IMR-90 (cell line): Measurements from ENCODE around the gene ZNF775. TPM values are rescaled to one million over a fixed set of nuclear protein-coding genes. Genes with fewer than 3 reads are reported as not detected.

Source experiments
- ATAC-seq: fragments of 200-7000 bp; cut with Tn5 transposase; 2 replicates; pipeline ENCODE4 v1.9.1; 2020; ENCODE audit warnings: low read depth, mild to moderate bottlenecking, moderate library complexity
- BruUV-seq: library from RNA; stranded (reverse); fragments of 400-500 nt; replicated peaks from 2 replicates; lab custom pipeline; 2021; lab: Mats Ljungman, UMichigan
- CTCF ChIA-PET: fragments of 300-600 bp; formaldehyde crosslinking; extraction: SDS; loops from one replicate; lab custom pipeline; 2021; ENCODE audit warnings: antibody characterized with exemption; lab: Yijun Ruan, JAX
- POLR2A ChIA-PET: fragments of 300-600 bp; sonication (Branson Sonifier 250); formaldehyde crosslinking; loops from one replicate; lab custom pipeline; 2022; ENCODE audit warnings: antibody characterized with exemption; ENCODE audit not compliant: unreplicated experiment; lab: Charles Lee
- DNase-seq: peaks from one replicate; pipeline ENCODE4 v3.0.0; 2013
- H2AFZ ChIP-seq: replicated peaks from 2 replicates; pipeline ENCODE3; 2013; ENCODE audit warnings: low read length, mild to moderate bottlenecking; ENCODE audit not compliant: poor library complexity
- H2AK5ac ChIP-seq: 2 replicates; pipeline ENCODE4 v1.6.1; 2013; ENCODE audit warnings: low read depth, low read length, inconsistent platforms
- H2AK9ac ChIP-seq: replicated peaks from 2 replicates; pipeline ENCODE3; 2013; ENCODE audit warnings: mild to moderate bottlenecking, low read depth, low read length, moderate library complexity; ENCODE audit not compliant: poor library complexity
- H2BK120ac ChIP-seq: 2 replicates; pipeline ENCODE4 v1.6.1; 2013; ENCODE audit warnings: low read depth, low read length, inconsistent platforms
- H2BK15ac ChIP-seq: 3 replicates; pipeline ENCODE4 v1.6.1; 2013; ENCODE audit warnings: low read depth, low read length, inconsistent platforms
- H2BK20ac ChIP-seq: 2 replicates; pipeline ENCODE4 v1.6.1; 2013; ENCODE audit warnings: low read depth, mild to moderate bottlenecking, inconsistent platforms, low read length, moderate library complexity
- H2BK5ac ChIP-seq: 2 replicates; pipeline ENCODE4 v1.6.1; 2013; ENCODE audit warnings: mild to moderate bottlenecking, low read depth, low read length, inconsistent platforms; ENCODE audit not compliant: poor library complexity, severe bottlenecking
- H3K14ac ChIP-seq: replicated peaks from 2 replicates; pipeline ENCODE4 v1.6.1; 2013; ENCODE audit warnings: low read depth, low read length, inconsistent platforms
- H3K18ac ChIP-seq: 2 replicates; pipeline ENCODE4 v1.6.1; 2013; ENCODE audit warnings: low read depth, low read length, control low read depth
- H3K23ac ChIP-seq: 2 replicates; pipeline ENCODE4 v1.6.1; 2013; ENCODE audit warnings: low read depth, low read length, inconsistent platforms
- H3K27ac ChIP-seq: 2 replicates; pipeline ENCODE4 v1.5.1; 2013; ENCODE audit warnings: mild to moderate bottlenecking, control low read depth, low read length; ENCODE audit not compliant: insufficient read depth
- H3K27me3 ChIP-seq: 2 replicates; pipeline ENCODE4 v1.6.1; 2013; ENCODE audit warnings: low read length; ENCODE audit not compliant: control insufficient read depth, insufficient read depth
- H3K36me3 ChIP-seq: 2 replicates; pipeline ENCODE4 v1.6.1; 2013; ENCODE audit warnings: low read length, mixed read lengths; ENCODE audit not compliant: control insufficient read depth, insufficient read depth
- H3K4ac ChIP-seq: 2 replicates; pipeline ENCODE4 v1.6.1; 2013; ENCODE audit warnings: low read depth, low read length, inconsistent platforms
- H3K4me1 ChIP-seq: 2 replicates; pipeline ENCODE4 v1.6.1; 2013; ENCODE audit warnings: low read length, mixed read lengths; ENCODE audit not compliant: control insufficient read depth, insufficient read depth
- H3K4me2 ChIP-seq: 2 replicates; pipeline ENCODE4 v1.6.1; 2013; ENCODE audit warnings: low read depth, mild to moderate bottlenecking, control low read depth, low read length, moderate library complexity
- H3K4me3 ChIP-seq: 2 replicates; pipeline ENCODE4 v1.5.1; 2013; ENCODE audit warnings: low read depth, mild to moderate bottlenecking, control low read depth, low read length, moderate library complexity; ENCODE audit not compliant: insufficient read depth
- H3K56ac ChIP-seq: 2 replicates; pipeline ENCODE4 v1.6.1; 2013; ENCODE audit warnings: low read length, inconsistent platforms; ENCODE audit not compliant: insufficient read depth; ENCODE audit errors: extremely low read depth
- H3K79me1 ChIP-seq, 2 experiments: 2 replicates each; pipeline ENCODE4 v1.6.1; 2013; ENCODE audit warnings: low read length in 2 of 2, inconsistent platforms in 1 of 2, low read depth in 1 of 2
- H3K9ac ChIP-seq: 2 replicates; pipeline ENCODE4 v1.6.1; 2013; ENCODE audit warnings: low read depth, low read length, control low read depth
- H3K9me1 ChIP-seq: 2 replicates; pipeline ENCODE4 v1.6.1; 2013; ENCODE audit warnings: low read length, inconsistent platforms; ENCODE audit not compliant: insufficient read depth
- H3K9me3 ChIP-seq: 2 replicates; pipeline ENCODE4 v1.6.1; 2013; ENCODE audit warnings: low read length; ENCODE audit not compliant: control insufficient read depth, insufficient read depth
- H4K20me1 ChIP-seq: 2 replicates; pipeline ENCODE4 v1.6.1; 2013; ENCODE audit warnings: low read length, inconsistent platforms; ENCODE audit not compliant: insufficient read depth
- H4K5ac ChIP-seq: 2 replicates; pipeline ENCODE4 v1.6.1; 2013; ENCODE audit warnings: mild to moderate bottlenecking, low read depth, low read length, control low read depth
- H4K8ac ChIP-seq, 2 experiments: 2 replicates each; pipeline ENCODE4 v1.6.1; 2013; ENCODE audit warnings: low read depth in 2 of 2, low read length in 2 of 2, control low read depth in 1 of 2, inconsistent platforms in 1 of 2
- H4K91ac ChIP-seq: 2 replicates; pipeline ENCODE4 v1.6.1; 2013; ENCODE audit warnings: low read depth, low read length, inconsistent platforms; ENCODE audit not compliant: insufficient read depth
- BHLHE40 ChIP-seq: fragments of 150-350 bp; IDR thresholded peaks from 2 replicates; pipeline ENCODE4 v1.6.1; 2016; ENCODE audit warnings: mild to moderate bottlenecking, low read depth, low read length
- CEBPB ChIP-seq: IDR thresholded peaks from 2 replicates; pipeline ENCODE4 v1.6.1; 2012; ENCODE audit warnings: low read depth, low read length, improper control_type of control experiment
- CHD1 ChIP-seq: IDR thresholded peaks from 2 replicates; pipeline ENCODE4 v1.6.1; 2012; ENCODE audit warnings: low read depth, low read length, improper control_type of control experiment
- MAFK ChIP-seq: IDR thresholded peaks from 2 replicates; pipeline ENCODE4 v1.6.1; 2012; ENCODE audit warnings: low read depth, low read length, improper control_type of control experiment
- dilution Hi-C: fragments of 300-500 bp; cut with HindIII; formaldehyde crosslinking; loops from one replicate; pipeline ENCODE4 v1.14.3; 2018; ENCODE audit warnings: low sequenced_read_pairs; ENCODE audit not compliant: unreplicated experiment
- in situ Hi-C: fragments of 300-500 bp; cut with MboI; formaldehyde crosslinking; loops from 3 replicates; pipeline ENCODE4 v1.14.3; 2019; ENCODE audit warnings: low sequenced_read_pairs, inconsistent platforms, mixed read lengths
- intact Hi-C: fragments of 100-400 bp; cut with micrococcal nuclease; formaldehyde crosslinking; loops from 2 replicates; pipeline ENCODE4 v1.10.0; 2022
- polyA plus RNA-seq, 3 experiments: library from polyadenylated mRNA; depleted of rRNA; stranded (reverse); fragments of >200 nt; gene quantifications; 2 replicates each; pipeline ENCODE4 v1.2.3, GENCODE V29; 2012; ENCODE audit warnings: low replicate concordance in 1 of 3
- total RNA-seq: library from RNA; depleted of rRNA; stranded (reverse); fragments of >200 nt; gene quantifications from 2 replicates; pipeline ENCODE4 v1.2.3, GENCODE V29; 2012
- TF ChIP-seq, protein P1 (sequence below): fragments of 150-350 bp; IDR thresholded peaks from 2 replicates; pipeline ENCODE4 v1.6.1; 2017; ENCODE audit warnings: mild to moderate bottlenecking, antibody characterized with exemption, low read length, low read depth
- TF ChIP-seq, protein P2 (sequence below): conservative IDR thresholded peaks from 2 replicates; pipeline ENCODE4 v1.5.1; 2012; ENCODE audit warnings: mild to moderate bottlenecking, low read depth, low read length, improper control_type of control experiment

ZNF775 gene
- total and polyA plus RNA-seq, 2 of the 4 experiments (the other 2 are of a cell fraction): 1.4 to 2.6 TPM

DNA sequence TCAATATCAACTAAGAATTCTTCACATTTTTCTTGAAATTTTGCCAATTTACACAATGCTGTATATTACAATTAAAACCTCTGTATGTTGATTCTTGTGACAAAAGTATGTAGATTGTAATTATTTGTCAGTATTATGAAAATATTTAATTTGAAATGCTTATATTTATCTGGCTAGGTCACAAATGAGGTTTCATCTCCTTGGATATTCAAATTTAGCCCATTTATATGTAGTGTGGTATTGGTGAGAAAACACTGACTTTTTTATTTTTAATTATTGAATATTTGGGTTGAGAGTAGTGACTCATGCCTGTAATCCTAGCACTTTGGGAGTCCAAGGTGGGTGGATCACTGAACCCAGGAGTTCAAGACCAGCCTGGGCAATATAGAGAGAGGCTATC, 34.8 kb upstream of the ZNF775 start:
- Histone ChIP-seq H3K4me3 (no peak overlapping the region), H2BK5ac (no peak overlapping the region), H3K23ac (no peak overlapping the region), H4K8ac (no peak overlapping the region), H2AK5ac (no peak overlapping the region), H2BK20ac (no peak overlapping the region), H3K9me1 (peaks cover under 1% of the 10 kb centered on the region; the same call in 1 of the 2 replicates), H2AK9ac (no peak overlapping the region), H3K4me2 (no peak overlapping the region), H3K14ac (no peak overlapping the region), H3K27ac (no peak overlapping the region), H3K79me1 (no peaks in the 10 kb centered on the region), H3K18ac (no peak overlapping the region), H2BK120ac (no peak overlapping the region), H3K27me3 (peaks cover 31% of the 10 kb centered on the region), H2AFZ (no peak overlapping the region), H2BK15ac (no peak overlapping the region), H3K56ac (no peak overlapping the region), H3K4me1 (peaks cover 15% of the 10 kb centered on the region), H4K5ac (no peak overlapping the region), H3K4ac (no peak overlapping the region), H4K20me1 (0 out of 2 replicates have a peak, but pooled peaks cover 3% of the 10 kb centered on the region), H3K9ac (no peak overlapping the region), H3K9me3 (peaks cover 16% of the 10 kb centered on the region), H3K36me3 (no peaks in the 10 kb centered on the region), H4K91ac (no peak overlapping the region)
- dilution Hi-C loops: no loop called here
- POLR2A ChIA-PET: no interaction called here
- in situ Hi-C loops: no loop called here
- no TSS peak for BruUV-seq
- no peak for TF ChIP-seq MAFK
- TF ChIP-seq, protein P1, sequence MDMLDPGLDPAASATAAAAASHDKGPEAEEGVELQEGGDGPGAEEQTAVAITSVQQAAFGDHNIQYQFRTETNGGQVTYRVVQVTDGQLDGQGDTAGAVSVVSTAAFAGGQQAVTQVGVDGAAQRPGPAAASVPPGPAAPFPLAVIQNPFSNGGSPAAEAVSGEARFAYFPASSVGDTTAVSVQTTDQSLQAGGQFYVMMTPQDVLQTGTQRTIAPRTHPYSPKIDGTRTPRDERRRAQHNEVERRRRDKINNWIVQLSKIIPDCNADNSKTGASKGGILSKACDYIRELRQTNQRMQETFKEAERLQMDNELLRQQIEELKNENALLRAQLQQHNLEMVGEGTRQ: no peak
- TF ChIP-seq CHD1: no peak
- TF ChIP-seq, protein P2, sequence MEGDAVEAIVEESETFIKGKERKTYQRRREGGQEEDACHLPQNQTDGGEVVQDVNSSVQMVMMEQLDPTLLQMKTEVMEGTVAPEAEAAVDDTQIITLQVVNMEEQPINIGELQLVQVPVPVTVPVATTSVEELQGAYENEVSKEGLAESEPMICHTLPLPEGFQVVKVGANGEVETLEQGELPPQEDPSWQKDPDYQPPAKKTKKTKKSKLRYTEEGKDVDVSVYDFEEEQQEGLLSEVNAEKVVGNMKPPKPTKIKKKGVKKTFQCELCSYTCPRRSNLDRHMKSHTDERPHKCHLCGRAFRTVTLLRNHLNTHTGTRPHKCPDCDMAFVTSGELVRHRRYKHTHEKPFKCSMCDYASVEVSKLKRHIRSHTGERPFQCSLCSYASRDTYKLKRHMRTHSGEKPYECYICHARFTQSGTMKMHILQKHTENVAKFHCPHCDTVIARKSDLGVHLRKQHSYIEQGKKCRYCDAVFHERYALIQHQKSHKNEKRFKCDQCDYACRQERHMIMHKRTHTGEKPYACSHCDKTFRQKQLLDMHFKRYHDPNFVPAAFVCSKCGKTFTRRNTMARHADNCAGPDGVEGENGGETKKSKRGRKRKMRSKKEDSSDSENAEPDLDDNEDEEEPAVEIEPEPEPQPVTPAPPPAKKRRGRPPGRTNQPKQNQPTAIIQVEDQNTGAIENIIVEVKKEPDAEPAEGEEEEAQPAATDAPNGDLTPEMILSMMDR: no peak
- TF ChIP-seq CEBPB: no peak
- TF ChIP-seq BHLHE40: no peak
- CTCF ChIA-PET: interaction anchor here (0.7 kb wide), 1 partner anchor 865 kb away, joined by 4 read pairs; no protein-coding TSS in a partner anchor
- intact Hi-C loops: no loop called here
- DNase-seq (no peak), ATAC-seq (no peak)
